Measurements from ENCODE around the gene OR8G1.
A peak's percentile ranks its signal among the peaks of the same experiment; 100 is the strongest.

Gene OR8G1

DNA sequence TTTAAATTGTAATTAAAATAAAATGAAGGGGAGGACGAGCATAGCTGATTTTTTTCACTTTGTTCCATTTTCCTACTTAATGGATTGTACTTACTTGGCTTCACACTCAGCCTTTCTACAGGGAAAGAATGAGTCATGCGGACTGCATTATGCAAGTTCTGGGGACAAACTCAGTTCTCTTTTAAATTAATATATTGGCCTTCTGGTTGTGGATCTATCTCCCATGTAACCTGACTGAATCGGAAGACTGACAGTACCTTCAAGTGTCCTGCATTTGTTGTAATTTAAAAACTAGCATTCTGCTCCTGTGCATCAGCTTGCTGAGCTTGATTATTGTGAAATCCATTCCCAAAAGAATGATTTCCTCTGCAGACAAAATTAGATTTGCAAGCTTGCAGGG is 60.7 kb downstream of the OR8G1 start:
- no peak overlapping the region for H3K4me3 ChIP-seq (replicated peaks in 1 of 2; ENCODE audit: low read depth in 2 of 2, low read length in 2 of 2)
- TF ChIP-seq, protein P1, sequence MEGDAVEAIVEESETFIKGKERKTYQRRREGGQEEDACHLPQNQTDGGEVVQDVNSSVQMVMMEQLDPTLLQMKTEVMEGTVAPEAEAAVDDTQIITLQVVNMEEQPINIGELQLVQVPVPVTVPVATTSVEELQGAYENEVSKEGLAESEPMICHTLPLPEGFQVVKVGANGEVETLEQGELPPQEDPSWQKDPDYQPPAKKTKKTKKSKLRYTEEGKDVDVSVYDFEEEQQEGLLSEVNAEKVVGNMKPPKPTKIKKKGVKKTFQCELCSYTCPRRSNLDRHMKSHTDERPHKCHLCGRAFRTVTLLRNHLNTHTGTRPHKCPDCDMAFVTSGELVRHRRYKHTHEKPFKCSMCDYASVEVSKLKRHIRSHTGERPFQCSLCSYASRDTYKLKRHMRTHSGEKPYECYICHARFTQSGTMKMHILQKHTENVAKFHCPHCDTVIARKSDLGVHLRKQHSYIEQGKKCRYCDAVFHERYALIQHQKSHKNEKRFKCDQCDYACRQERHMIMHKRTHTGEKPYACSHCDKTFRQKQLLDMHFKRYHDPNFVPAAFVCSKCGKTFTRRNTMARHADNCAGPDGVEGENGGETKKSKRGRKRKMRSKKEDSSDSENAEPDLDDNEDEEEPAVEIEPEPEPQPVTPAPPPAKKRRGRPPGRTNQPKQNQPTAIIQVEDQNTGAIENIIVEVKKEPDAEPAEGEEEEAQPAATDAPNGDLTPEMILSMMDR (IDR thresholded peaks at IDR 0.05; ENCODE audit: low read depth, low read length): no peak
- DNase-seq (ENCODE audit: low read depth in 2 of 2): peak; percentile 54 to 81

DNA sequence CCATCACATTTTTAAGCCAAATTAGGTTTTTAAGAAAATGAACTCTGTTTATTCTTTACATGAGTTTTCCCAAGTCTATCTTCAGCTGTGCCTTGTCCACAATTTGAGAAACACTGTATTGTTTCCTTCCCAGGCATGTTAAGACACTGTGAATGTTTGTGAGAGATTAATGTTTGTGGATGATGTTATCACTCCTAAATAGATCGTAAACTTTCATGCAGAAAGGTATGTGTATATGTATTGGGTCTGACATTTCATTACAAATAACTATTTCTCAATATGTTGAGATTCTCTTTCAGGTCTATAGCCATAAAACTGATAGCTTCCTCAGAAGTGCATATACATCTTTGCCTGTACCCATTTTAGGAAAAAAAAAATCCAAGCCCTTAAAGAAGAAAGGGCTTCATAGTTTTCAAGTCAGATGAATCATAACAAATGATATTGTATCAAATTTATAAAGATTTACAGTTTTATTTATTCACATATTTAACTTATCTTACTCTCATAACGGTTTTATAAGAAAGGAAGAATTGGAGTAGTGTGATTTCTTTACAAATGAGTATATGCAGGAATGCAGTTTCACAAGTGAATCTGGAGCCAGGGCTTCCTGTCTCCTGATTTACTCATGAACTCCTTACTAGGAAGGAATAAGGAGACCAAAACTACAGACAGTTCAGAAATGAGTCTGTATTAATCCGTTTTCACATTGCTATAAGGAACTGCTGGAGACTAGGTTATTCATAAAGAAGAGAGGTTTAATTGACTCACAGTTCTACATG is 61.6 kb downstream of the OR8G1 start:
- H3K4me3 ChIP-seq (replicated peaks in 1 of 2; ENCODE audit: low read depth in 2 of 2, low read length in 2 of 2): no peak overlapping the region
- TF ChIP-seq, protein P1 (IDR thresholded peaks at IDR 0.05; ENCODE audit: low read depth, low read length): no peak
- peak; percentile 3 to 57 for DNase-seq (ENCODE audit: low read depth in 2 of 2)

Measured in cardiac fibroblast (primary cell).